Subcutaneous adipose tissue (tissue), 4 donors: ENCODE results near the gene HOXB13. TPM values are rescaled to one million over a fixed set of nuclear protein-coding genes. Genes with fewer than 3 reads are reported as not detected.

Experiments
- CTCF ChIP-seq: fragments of 450-650 bp; IDR thresholded peaks from one replicate; pipeline ENCODE4 v1.5.1; 2016; ENCODE audit warnings: low read depth, mild to moderate bottlenecking, control low read depth, antibody characterized with exemption, moderate library complexity
- total RNA-seq, 4 donors: library from RNA; depleted of rRNA; stranded (reverse); fragments of >200 nt; gene quantifications; one replicate each; pipeline ENCODE4 v1.1.0, GENCODE V29; 2016

The HOXB13 gene
- under 1 TPM; 0.44 to 0.85 (median 0.62) TPM for total RNA-seq

- TF ChIP-seq CTCF: no peak
Observed at GRCh38 chr17:48728232-48729231, at the start of gene HOXB13. TSS of gene HOXB13 (minus strand) at chr17:48728750. CDS start at chr17:48728593, 157 bp downstream.

- no peak for TF ChIP-seq CTCF
Observed at GRCh38 chr17:48776602-48777001, 48.1 kb upstream of the HOXB13 start.

GRCh38 chr17:48773245-48773644, 44.7 kb upstream of the HOXB13 start:
- TF ChIP-seq CTCF: no peak

GRCh38 chr17:48770954-48771353, 42.4 kb upstream of the HOXB13 start:
- no peak for TF ChIP-seq CTCF

GRCh38 chr17:48769009-48769675, 40.6 kb upstream of the HOXB13 start:
- TF ChIP-seq CTCF: no peak

- TF ChIP-seq CTCF: no peak
Observed at GRCh38 chr17:48767263-48767774, 38.8 kb upstream of the HOXB13 start.

GRCh38 chr17:48761114-48761513, 32.6 kb upstream of the HOXB13 start:
- no peak for TF ChIP-seq CTCF
